ENCODE measurements around the gene MEI1.
"Not testable (repeated sequence)": the region's sequence is repeated elsewhere in the genome, so short reads cannot be mapped to it uniquely, and the experiment has no call there.

Gene MEI1

GRCh38 chr22:41732096-41732772, 32.9 kb downstream of the MEI1 start:
- Histone ChIP-seq H3F3A (ENCODE audit: insufficient read depth, low read length) (no peaks in the 10 kb centered on the region), H2AFZ (ENCODE audit: low read length) (no peak overlapping the region), H3K4me1 (ENCODE audit: low read length) (no peaks in the 10 kb centered on the region), H3K9me2 (replicated peaks; ENCODE audit: insufficient read depth, low read length) (no peaks in the 10 kb centered on the region), H3K27me3 (replicated peaks; ENCODE audit: insufficient read depth, low read length) (no peaks in the 10 kb centered on the region), H3K4me2 (ENCODE audit: low read depth, low read length) (no peak overlapping the region), H3K36me3 (replicated peaks; ENCODE audit: insufficient read depth, low read length) (no peaks in the 10 kb centered on the region), H3K9me3 (replicated peaks; ENCODE audit: insufficient read depth, low read length) (no peaks in the 10 kb centered on the region), H3K27ac (ENCODE audit: low read length) (no peak overlapping the region), H3K79me2 (ENCODE audit: low read length) (no peaks in the 10 kb centered on the region), H3K4me3 (ENCODE audit: low read length) (no peak overlapping the region), H4K20me1 (ENCODE audit: insufficient read depth, low read length) (no peaks in the 10 kb centered on the region), H3K9ac (ENCODE audit: low read length) (no peak overlapping the region)
- TF ChIP-seq EZH2phosphoT487 (IDR thresholded peaks at IDR 0.05; ENCODE audit: low read length) (no peak), EZH2 (optimal IDR thresholded peaks at IDR 0.05; ENCODE audit: low read depth, low read length) (no peak), CTCF (IDR thresholded peaks at IDR 0.05; ENCODE audit: low read length) (no peak)
- DNase-seq, result no peak

- H3K27me3 ChIP-seq (replicated peaks; ENCODE audit: insufficient read depth, low read length); H3F3A ChIP-seq (ENCODE audit: insufficient read depth, low read length); H3K27ac ChIP-seq (ENCODE audit: low read length); H3K4me2 ChIP-seq (ENCODE audit: low read depth, low read length); H3K79me2 ChIP-seq (ENCODE audit: low read length); H4K20me1 ChIP-seq (ENCODE audit: insufficient read depth, low read length); H3K36me3 ChIP-seq (replicated peaks; ENCODE audit: insufficient read depth, low read length); H3K9me3 ChIP-seq (replicated peaks; ENCODE audit: insufficient read depth, low read length); H2AFZ ChIP-seq (ENCODE audit: low read length); H3K9me2 ChIP-seq (replicated peaks; ENCODE audit: insufficient read depth, low read length); H3K4me1 ChIP-seq (ENCODE audit: low read length); DNase-seq; H3K4me3 ChIP-seq (ENCODE audit: low read length); H3K9ac ChIP-seq (ENCODE audit: low read length): not testable (repeated sequence)
These were observed 33.9 kb downstream of the MEI1 start for GRCh38 chr22:41733241-41733640.

GRCh38 chr22:41739576-41739975, 40.3 kb downstream of the MEI1 start:
- Histone ChIP-seq H3K27ac (ENCODE audit: low read length) (no peak overlapping the region), H3K9me2 (replicated peaks; ENCODE audit: insufficient read depth, low read length) (no peaks in the 10 kb centered on the region), H3K9me3 (replicated peaks; ENCODE audit: insufficient read depth, low read length) (no peaks in the 10 kb centered on the region), H3K79me2 (ENCODE audit: low read length) (no peaks in the 10 kb centered on the region), H2AFZ (ENCODE audit: low read length) (no peak overlapping the region), H3K9ac (ENCODE audit: low read length) (no peak overlapping the region), H3K4me1 (ENCODE audit: low read length) (no peaks in the 10 kb centered on the region), H3F3A (ENCODE audit: insufficient read depth, low read length) (no peaks in the 10 kb centered on the region), H3K36me3 (replicated peaks; ENCODE audit: insufficient read depth, low read length) (no peaks in the 10 kb centered on the region), H3K4me2 (ENCODE audit: low read depth, low read length) (no peak overlapping the region), H3K4me3 (ENCODE audit: low read length) (no peak overlapping the region), H4K20me1 (ENCODE audit: insufficient read depth, low read length) (no peaks in the 10 kb centered on the region), H3K27me3 (replicated peaks; ENCODE audit: insufficient read depth, low read length) (no peaks in the 10 kb centered on the region)
- no peak for DNase-seq
- no peak for TF ChIP-seq EZH2phosphoT487 (IDR thresholded peaks at IDR 0.05; ENCODE audit: low read length)
- TF ChIP-seq CTCF (IDR thresholded peaks at IDR 0.05; ENCODE audit: low read length), result no peak
- TF ChIP-seq EZH2 (optimal IDR thresholded peaks at IDR 0.05; ENCODE audit: low read depth, low read length), result no peak

- Histone ChIP-seq H3K9ac (ENCODE audit: low read length) (no peak overlapping the region), H3K27ac (ENCODE audit: low read length) (no peak overlapping the region), H3K4me1 (ENCODE audit: low read length) (peaks cover 26% of the 10 kb centered on the region), H3K9me2 (replicated peaks; ENCODE audit: insufficient read depth, low read length) (no peaks in the 10 kb centered on the region), H2AFZ (ENCODE audit: low read length) (no peak overlapping the region), H3F3A (ENCODE audit: insufficient read depth, low read length) (peaks cover 18% of the 10 kb centered on the region), H3K79me2 (ENCODE audit: low read length) (no peaks in the 10 kb centered on the region), H3K36me3 (replicated peaks; ENCODE audit: insufficient read depth, low read length) (no peaks in the 10 kb centered on the region), H4K20me1 (ENCODE audit: insufficient read depth, low read length) (no peaks in the 10 kb centered on the region), H3K9me3 (replicated peaks; ENCODE audit: insufficient read depth, low read length) (no peaks in the 10 kb centered on the region), H3K4me3 (ENCODE audit: low read length) (no peak overlapping the region), H3K27me3 (replicated peaks; ENCODE audit: insufficient read depth, low read length) (no peaks in the 10 kb centered on the region), H3K4me2 (ENCODE audit: low read depth, low read length) (no peak overlapping the region)
- TF ChIP-seq EZH2phosphoT487 (IDR thresholded peaks at IDR 0.05; ENCODE audit: low read length), result no peak
- DNase-seq, result no peak
These were observed 43.6 kb downstream of the MEI1 start for GRCh38 chr22:41742918-41743317.
